Measurements from ENCODE around the gene BRINP1. TPM values are rescaled to one million over a fixed set of nuclear protein-coding genes. Genes with fewer than 3 reads are reported as not detected.

The BRINP1 gene
- total RNA-seq, 4 donors from 2014 or later, result 1.3 TPM; not detected in 3

DNA sequence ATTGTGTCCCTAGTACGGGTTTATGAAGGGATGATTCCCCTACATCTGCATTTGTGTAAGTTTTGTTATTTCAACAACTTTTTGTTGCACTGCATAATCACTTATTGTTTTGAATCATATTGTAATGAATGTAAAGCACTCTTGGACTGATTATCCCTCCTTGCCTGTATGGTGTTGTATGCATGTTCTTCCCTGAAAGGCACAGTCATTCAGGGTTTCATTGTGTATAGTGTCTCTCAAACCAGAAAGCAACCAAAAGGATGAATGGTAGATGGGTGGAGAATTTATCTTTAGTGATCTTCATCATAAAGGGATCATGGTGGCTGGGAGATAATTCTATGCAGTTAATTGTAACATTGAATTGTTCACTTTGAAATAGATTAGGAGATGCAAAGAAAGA lies 247.3 kb downstream of the BRINP1 start:
- intact Hi-C loops (cut with DNase I; ENCODE audit: low total_unique reads), result no loop called here
- Histone ChIP-seq H3K27ac (no peak overlapping the region), H3K9me3 (no peaks in the 10 kb centered on the region), H3K4me3 (no peak overlapping the region), H3K27me3 (peaks cover 0 to 3% of the 10 kb centered on the region in 2 donors), H3K4me1 (no peaks in the 10 kb centered on the region), H3K36me3 (no peaks in the 10 kb centered on the region)
- TF ChIP-seq POLR2A (IDR thresholded peaks at IDR 0.05), result no peak
- TF ChIP-seq, protein P1, sequence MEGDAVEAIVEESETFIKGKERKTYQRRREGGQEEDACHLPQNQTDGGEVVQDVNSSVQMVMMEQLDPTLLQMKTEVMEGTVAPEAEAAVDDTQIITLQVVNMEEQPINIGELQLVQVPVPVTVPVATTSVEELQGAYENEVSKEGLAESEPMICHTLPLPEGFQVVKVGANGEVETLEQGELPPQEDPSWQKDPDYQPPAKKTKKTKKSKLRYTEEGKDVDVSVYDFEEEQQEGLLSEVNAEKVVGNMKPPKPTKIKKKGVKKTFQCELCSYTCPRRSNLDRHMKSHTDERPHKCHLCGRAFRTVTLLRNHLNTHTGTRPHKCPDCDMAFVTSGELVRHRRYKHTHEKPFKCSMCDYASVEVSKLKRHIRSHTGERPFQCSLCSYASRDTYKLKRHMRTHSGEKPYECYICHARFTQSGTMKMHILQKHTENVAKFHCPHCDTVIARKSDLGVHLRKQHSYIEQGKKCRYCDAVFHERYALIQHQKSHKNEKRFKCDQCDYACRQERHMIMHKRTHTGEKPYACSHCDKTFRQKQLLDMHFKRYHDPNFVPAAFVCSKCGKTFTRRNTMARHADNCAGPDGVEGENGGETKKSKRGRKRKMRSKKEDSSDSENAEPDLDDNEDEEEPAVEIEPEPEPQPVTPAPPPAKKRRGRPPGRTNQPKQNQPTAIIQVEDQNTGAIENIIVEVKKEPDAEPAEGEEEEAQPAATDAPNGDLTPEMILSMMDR (IDR thresholded peaks at IDR 0.05), result no peak
- no peak for DNase-seq

DNA sequence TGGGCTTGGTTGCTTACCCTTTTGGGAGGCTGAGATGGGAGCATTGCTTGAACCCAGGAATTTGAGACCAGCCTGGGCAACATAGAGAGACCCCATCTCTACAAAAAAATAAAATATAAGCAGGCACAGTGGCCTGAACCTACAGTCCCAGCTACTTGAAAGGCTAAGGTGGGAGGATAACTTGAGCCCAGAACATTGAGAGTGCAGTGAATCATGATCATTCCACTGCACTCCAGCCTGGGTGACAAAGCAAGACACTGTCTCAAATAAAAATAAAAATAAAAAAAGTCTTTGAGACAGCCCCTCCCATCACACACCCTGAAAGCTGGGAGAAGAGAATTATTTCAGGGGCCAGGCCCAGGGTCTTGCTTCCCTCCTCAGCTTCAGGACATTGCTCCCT lies 251.8 kb downstream of the BRINP1 start:
- Histone ChIP-seq H3K4me1 (no peaks in the 10 kb centered on the region), H3K36me3 (no peaks in the 10 kb centered on the region), H3K27me3 (no peaks in the 10 kb centered on the region), H3K9me3 (no peaks in the 10 kb centered on the region), H3K27ac (no peak overlapping the region), H3K4me3 (no peak overlapping the region)
- no peak for TF ChIP-seq POLR2A (IDR thresholded peaks at IDR 0.05)
- TF ChIP-seq, protein P1 (IDR thresholded peaks at IDR 0.05), result no peak
- intact Hi-C loops (cut with DNase I; ENCODE audit: low total_unique reads), result no loop called here
- no peak for DNase-seq
